BE2C (cell line): ENCODE measurements around the gene CADM1.

Experiments
- DNase-seq: peaks from one replicate; pipeline ENCODE4 v3.0.0-alpha.2; 2020
- H3K27me3 ChIP-seq: fragments of 250-450 bp; sonication (Bioruptor Pico); 2 replicates; pipeline ENCODE4 v1.5.1; 2020; ENCODE audit warnings: mild to moderate bottlenecking
- H3K36me3 ChIP-seq: fragments of 250-450 bp; sonication (Bioruptor Pico); 2 replicates; pipeline ENCODE4 v1.5.1; 2020; ENCODE audit warnings: mild to moderate bottlenecking
- H3K4me1 ChIP-seq: fragments of 250-450 bp; sonication (Bioruptor Pico); 2 replicates; pipeline ENCODE4 v1.5.1; 2020
- H3K4me3 ChIP-seq: 2 replicates; pipeline ENCODE4 v1.5.1; 2011; ENCODE audit warnings: low read depth, low read length
- H3K9me3 ChIP-seq: fragments of 250-450 bp; sonication (Bioruptor Pico); 2 replicates; pipeline ENCODE4 v1.5.1; 2020
- CTCF ChIP-seq: IDR thresholded peaks from 2 replicates; pipeline ENCODE4 v1.5.1; 2012; ENCODE audit warnings: mild to moderate bottlenecking, low read depth, low read length

Gene CADM1

DNA sequence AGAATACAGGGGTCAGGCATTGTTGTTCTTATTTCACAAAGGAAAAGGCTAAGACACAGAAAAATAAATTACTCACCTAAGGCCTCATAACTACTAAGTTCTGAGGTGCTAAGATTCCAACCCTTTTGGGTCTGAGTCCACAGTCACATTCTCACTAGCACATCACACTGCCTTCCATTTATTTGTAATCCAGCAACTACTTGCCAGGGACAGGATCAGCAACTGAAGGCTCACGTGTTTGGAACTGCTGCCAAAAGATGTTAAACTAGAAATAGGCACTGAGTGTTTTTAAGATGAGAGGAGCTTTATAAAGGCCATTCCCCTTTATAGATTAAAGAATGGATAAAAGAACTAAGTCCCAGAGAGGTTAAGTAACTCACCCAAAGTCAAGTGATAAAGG is 58.0 kb downstream of the CADM1 start:
- DNase-seq = no peak
- no peak for TF ChIP-seq CTCF
- Histone ChIP-seq H3K9me3 (0 out of 2 replicates have a peak, but pooled peaks cover 4% of the 10 kb centered on the region), H3K4me1 (no peaks in the 10 kb centered on the region; the same call in 1 of the 2 replicates), H3K4me3 (no peak overlapping the region), H3K27me3 (no peaks in the 10 kb centered on the region), H3K36me3 (peaks cover 8% of the 10 kb centered on the region)

- no peak for TF ChIP-seq CTCF
- Histone ChIP-seq H3K4me3 (no peak overlapping the region), H3K4me1 (peaks cover 8% of the 10 kb centered on the region; the same call in 1 of the 2 replicates), H3K27me3 (no peaks in the 10 kb centered on the region), H3K9me3 (0 out of 2 replicates have a peak, but pooled peaks cover 4% of the 10 kb centered on the region), H3K36me3 (peaks cover 8% of the 10 kb centered on the region)
- DNase-seq = no peak
Observed at GRCh38 chr11:115444542-115444941, 59.7 kb downstream of the CADM1 start.

DNA sequence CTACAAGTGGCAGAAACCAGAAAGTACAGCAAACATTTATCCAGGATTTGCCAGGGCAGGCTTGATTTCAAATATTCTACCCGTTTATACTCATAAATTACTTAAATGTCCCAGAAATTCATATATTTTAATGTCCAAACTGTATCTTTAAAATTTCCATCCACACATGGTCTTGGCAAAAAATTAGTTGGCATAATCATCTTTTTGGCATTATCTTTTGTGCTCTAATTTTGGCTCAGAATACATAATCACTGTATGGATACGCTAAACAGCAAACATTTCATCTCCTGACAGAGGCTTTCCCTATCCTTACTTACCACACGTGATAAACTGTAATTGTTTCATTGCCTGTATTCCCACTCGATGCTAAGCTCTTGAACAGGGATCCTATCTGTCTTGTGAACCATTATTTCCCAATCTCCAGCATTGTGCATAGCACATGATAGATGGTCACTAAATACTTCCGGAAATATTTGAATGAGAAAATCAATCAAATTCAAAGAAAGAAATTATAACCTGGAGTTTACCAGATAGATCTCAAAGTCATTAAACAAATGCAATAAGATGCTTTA is 64.2 kb downstream of the CADM1 start:
- Histone ChIP-seq H3K4me1 (peaks cover 31% of the 10 kb centered on the region), H3K36me3 (no peaks in the 10 kb centered on the region), H3K27me3 (no peaks in the 10 kb centered on the region), H3K9me3 (no peaks in the 10 kb centered on the region), H3K4me3 (no peak overlapping the region)
- DNase-seq = no peak
- no peak for TF ChIP-seq CTCF

GRCh38 chr11:115439385-115439784 is 64.8 kb downstream of the CADM1 start:
- H3K36me3 ChIP-seq = no peaks in the 10 kb centered on the region
- H3K27me3 ChIP-seq = no peaks in the 10 kb centered on the region
- DNase-seq = no peak
- H3K9me3 ChIP-seq = no peaks in the 10 kb centered on the region
- no peak overlapping the region for H3K4me3 ChIP-seq
- no peak for TF ChIP-seq CTCF
- peaks cover 31% of the 10 kb centered on the region for H3K4me1 ChIP-seq

DNA sequence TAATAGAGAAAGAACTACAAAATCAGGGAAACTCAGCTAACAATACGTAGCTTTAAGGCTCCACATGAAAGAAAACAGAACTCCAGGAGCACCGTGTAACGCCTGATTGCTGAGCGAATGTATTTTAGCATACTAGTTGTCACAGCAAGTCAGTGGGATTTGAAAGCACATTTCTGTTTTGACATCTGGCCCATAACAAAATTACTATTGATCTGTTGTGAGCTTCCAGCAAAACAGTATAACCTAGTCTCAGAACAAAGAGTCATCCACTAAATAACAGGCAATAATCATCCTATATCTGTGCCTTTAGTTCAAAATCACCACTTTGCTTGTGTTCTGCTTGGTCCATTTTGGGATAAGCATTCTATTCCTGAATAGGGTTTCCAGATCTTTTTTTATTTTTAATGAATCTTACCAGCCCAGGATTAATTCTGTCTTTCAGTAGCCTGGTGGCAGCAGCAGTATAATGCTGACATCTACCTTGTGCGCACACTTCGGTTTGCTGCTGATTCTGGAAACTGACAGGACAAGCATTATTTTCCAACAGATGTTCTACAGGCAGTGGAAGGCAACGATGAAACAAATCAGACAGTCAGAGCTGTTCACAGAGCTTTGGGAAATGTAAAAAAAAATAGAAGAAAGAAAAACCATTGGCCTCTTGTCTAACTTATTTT is 66.2 kb downstream of the CADM1 start:
- Histone ChIP-seq H3K4me1 (peaks cover 31% of the 10 kb centered on the region), H3K36me3 (no peaks in the 10 kb centered on the region), H3K9me3 (no peaks in the 10 kb centered on the region), H3K4me3 (no peak overlapping the region), H3K27me3 (no peaks in the 10 kb centered on the region)
- 0 out of 2 replicates have a peak, but pooled peaks have one; percentile 13 for TF ChIP-seq CTCF
- DNase-seq = peak; percentile 22

DNA sequence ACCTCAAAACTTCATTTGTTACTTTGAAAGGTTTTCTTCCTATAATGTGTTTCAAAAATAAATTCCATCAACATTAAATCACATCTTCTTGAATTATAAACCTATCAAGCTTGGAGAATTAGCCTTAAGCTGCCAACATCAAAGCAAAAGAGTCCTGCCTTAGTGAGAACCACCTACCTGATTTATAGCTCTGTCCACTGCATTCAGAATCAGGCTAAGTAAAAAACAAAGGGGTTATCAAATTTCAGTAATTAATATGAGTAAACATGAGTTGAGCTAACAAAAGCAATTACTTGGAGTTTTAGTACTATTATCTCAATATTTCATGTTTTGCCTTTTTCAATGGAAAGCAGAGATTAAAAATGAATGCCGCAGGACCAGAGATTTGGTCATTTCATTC is 73.9 kb downstream of the CADM1 start:
- no peak for DNase-seq
- peaks cover 19% of the 10 kb centered on the region for H3K4me1 ChIP-seq
- H3K27me3 ChIP-seq = no peaks in the 10 kb centered on the region
- peaks cover 3% of the 10 kb centered on the region; the same call in 1 of the 2 replicates for H3K36me3 ChIP-seq
- no peaks in the 10 kb centered on the region for H3K9me3 ChIP-seq
- no peak for TF ChIP-seq CTCF
- no peak overlapping the region for H3K4me3 ChIP-seq
